Aorta (tissue), 5 donors: ENCODE results near the gene KCNK18. TPM values are rescaled to one million over a fixed set of nuclear protein-coding genes. Genes with fewer than 3 reads are reported as not detected.

Experiments used
- ATAC-seq: fragments of 200-7000 bp; cut with Tn5 transposase; one replicate; pipeline ENCODE4 v1.9.1; 2022; ENCODE audit warnings: moderate library complexity; ENCODE audit not compliant: low FRiP score
- DNase-seq, 2 donors: peaks; one replicate each; pipeline ENCODE4 v3.0.0-alpha.2; 2020
- H3K27ac ChIP-seq, 2 donors: one replicate each; pipeline ENCODE4 v1.5.1; 2013; ENCODE audit warnings: low read length in 2 of 2, mild to moderate bottlenecking in 2 of 2, moderate library complexity in 2 of 2, control low read depth in 1 of 2, inconsistent platforms in 1 of 2, low read depth in 1 of 2
- H3K27me3 ChIP-seq, 2 donors: one replicate each; pipeline ENCODE4 v1.6.1; 2013; ENCODE audit warnings: control low read depth in 1 of 2, low read length in 1 of 2, mild to moderate bottlenecking in 1 of 2, moderate library complexity in 1 of 2; ENCODE audit not compliant: insufficient read depth in 2 of 2, control insufficient read depth in 1 of 2
- H3K36me3 ChIP-seq, 2 donors: one replicate each; pipeline ENCODE4 v1.6.1; 2013; ENCODE audit warnings: control low read depth in 1 of 2, low read length in 1 of 2, mild to moderate bottlenecking in 1 of 2; ENCODE audit not compliant: insufficient read depth in 2 of 2, control insufficient read depth in 1 of 2
- H3K4me1 ChIP-seq, 2 donors: one replicate each; pipeline ENCODE4 v1.6.1; 2013; ENCODE audit warnings: low read length in 2 of 2, control low read depth in 1 of 2, mild to moderate bottlenecking in 1 of 2, moderate library complexity in 1 of 2; ENCODE audit not compliant: insufficient read depth in 2 of 2, control insufficient read depth in 1 of 2
- H3K4me3 ChIP-seq, 2 donors: one replicate each; pipeline ENCODE4 v1.5.1; 2013; ENCODE audit warnings: low read length in 2 of 2, control low read depth in 1 of 2, mild to moderate bottlenecking in 1 of 2
- H3K9me3 ChIP-seq: one replicate; pipeline ENCODE4 v1.6.1; 2013; ENCODE audit warnings: mild to moderate bottlenecking, low read length; ENCODE audit not compliant: control insufficient read depth
- WGBS, 2 donors: extraction: QIAGEN DNeasy Blood & Tissue Kit; methylation state at CpG; one replicate each; pipeline ENCODE4 v1.1.7; 2013; 5-methylcytosine and 5-hydroxymethylcytosine counted together
- intact Hi-C, 2 donors: fragments of 100-400 bp; cut with DNase I; formaldehyde crosslinking; loops; one replicate each; pipeline versions ENCODE4 v1.14.2 to v1.15.0; 2022
- long read RNA-seq, 2 donors: library from polyadenylated mRNA; unstranded; transcript quantifications; one replicate each; pipeline ENCODE4 v2.0.0, GENCODE V29; 2020 to 2021
- polyA plus RNA-seq, 2 donors: library from polyadenylated mRNA; stranded (reverse); fragments of 200-250 nt; gene quantifications; one replicate each; pipeline ENCODE4 v1.2.3, GENCODE V29; 2013
- total RNA-seq, 2 donors: library from RNA; stranded (reverse); fragmentation: NEBNext Ultra II Directional; extraction: Animal tissue kit (Norgen Biotek cat#: 25700); gene quantifications; one replicate each; pipeline ENCODE4 v1.2.1, GENCODE V29; 2021
- donor health status: healthy with polysubstance abuse.
- donor health status: Bipolar disorder and iron deficiency.
- donor health status: DM: no; HTN: no; CAD: no.
- donor health status: DM: no; HTN: no; CAD: no.
- donor health status: DM: yes; HTN: yes; CAD: no.

Gene KCNK18
- total RNA-seq (not detected), polyA plus RNA-seq (not detected)
- long read RNA-seq, donor 1, result 0 reads
- long read RNA-seq, donor 2, result 0 reads

DNA sequence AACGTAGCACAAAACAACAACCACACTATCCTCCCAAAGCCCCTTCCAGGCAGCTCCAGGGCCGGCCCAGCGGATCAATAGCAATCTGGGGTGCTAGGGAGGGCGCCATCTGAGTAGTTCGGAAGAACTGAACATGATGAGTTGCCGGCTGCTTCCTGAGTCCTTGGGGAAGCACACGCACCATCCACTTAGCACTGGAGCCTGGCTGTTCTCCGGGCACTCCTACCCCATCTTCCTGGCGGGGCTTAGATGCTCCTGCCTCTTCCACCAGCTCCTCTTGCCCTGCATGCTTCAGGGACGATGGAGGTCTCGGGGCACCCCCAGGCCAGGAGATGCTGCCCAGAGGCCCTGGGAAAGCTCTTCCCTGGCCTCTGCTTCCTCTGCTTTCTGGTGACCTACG is at the start of gene KCNK18:
Gene KCNK18, plus strand, starts transcription at position 301 of the 400 bp plus-strand sequence. Its CDS starts 0 bp downstream, at position 301.
- DNase-seq, result no peak
- ATAC-seq, result no peak
- 84% methylated on average over 12 of the region's 12 CpGs for WGBS, 2 donors
- Histone ChIP-seq H3K27ac (no peak within 1 kb of the TSS), H3K27me3 (no peaks in the 10 kb centered on the region), H3K9me3 (no peaks in the 10 kb centered on the region), H3K36me3 (no peaks in the 10 kb centered on the region), H3K4me3 (no peak within 1 kb of the TSS), H3K4me1 (no peaks in the 10 kb centered on the region)
- intact Hi-C loops, result no loop called here

DNA sequence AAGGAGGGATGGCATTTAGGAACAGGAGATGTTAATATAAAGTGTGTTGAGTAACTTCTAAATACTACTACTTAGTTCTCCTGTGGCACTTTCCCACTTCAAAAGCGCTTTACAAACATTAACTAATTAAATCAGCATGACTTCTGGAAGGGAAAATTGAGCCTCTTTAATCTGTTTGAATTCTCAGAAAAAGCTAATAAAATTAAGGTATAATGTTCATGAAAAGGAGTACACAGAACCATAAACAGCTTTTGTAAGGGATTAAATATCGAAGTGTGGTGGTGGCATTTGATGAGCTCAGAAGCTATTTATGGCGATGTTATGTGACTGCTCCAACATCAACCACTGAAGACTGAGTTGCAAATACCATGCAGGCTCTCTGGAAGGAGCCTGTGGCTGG is 49.0 kb upstream of the KCNK18 start:
- 63% methylated on average over 3 of the region's 3 CpGs for WGBS, 2 donors
- intact Hi-C loops, result no loop called here
- Histone ChIP-seq H3K27ac (no peak overlapping the region), H3K9me3 (peaks cover 4% of the 10 kb centered on the region), H3K36me3 (no peaks in the 10 kb centered on the region), H3K27me3 (peaks cover 0 to 4% of the 10 kb centered on the region in 2 donors), H3K4me3 (no peak overlapping the region), H3K4me1 (no peaks in the 10 kb centered on the region)
- DNase-seq (no peak), ATAC-seq (no peak)

DNA sequence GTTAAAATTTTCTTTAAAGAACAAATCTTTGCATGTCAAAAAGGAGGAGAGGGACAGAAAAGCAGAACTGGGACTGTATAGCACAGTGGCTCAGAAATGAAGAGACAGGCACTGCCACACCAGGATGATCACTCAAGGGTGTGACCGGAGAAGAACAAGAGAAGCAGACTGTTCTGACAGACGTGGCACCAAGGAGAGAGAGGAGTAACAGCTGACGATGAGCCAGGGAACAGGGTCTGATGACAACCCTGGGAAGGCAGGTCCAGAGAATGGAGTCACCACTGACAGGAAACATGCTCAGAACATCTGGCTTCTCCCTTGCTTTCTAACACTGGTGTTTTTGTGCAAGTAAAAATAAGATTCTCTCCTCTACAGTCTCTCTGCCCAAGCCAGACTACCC is 44.6 kb upstream of the KCNK18 start:
- ATAC-seq (no peak), DNase-seq (no peak)
- no peak overlapping the region for H3K4me3 ChIP-seq
- WGBS, 2 donors, result 41 to 43% methylated on average over 3 of the region's 3 CpGs
- peaks cover 0 to 4% of the 10 kb centered on the region in 2 donors for H3K27me3 ChIP-seq
- intact Hi-C loops, result no loop called here
- no peaks in the 10 kb centered on the region for H3K9me3 ChIP-seq
- no peaks in the 10 kb centered on the region for H3K36me3 ChIP-seq
- no peak overlapping the region for H3K27ac ChIP-seq
- no peaks in the 10 kb centered on the region for H3K4me1 ChIP-seq

DNA sequence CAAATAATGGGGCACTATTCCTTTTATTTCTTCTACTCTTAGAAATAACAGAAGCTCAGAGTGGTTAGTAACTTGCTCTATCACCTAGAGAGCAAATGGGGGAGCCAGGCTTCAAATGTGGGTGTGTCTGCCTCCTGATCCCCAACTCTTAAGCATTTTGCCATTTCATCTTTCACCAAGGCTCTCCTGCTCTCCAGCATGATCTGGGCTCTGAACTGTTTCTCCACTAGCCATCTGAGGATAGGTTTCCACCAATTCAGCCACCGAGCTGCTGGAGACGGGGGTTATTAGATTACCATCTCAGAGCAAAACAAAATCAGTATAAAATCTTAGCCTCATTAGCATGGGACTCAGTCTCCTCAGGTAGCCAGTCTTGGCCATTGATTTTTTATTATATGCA is 39.0 kb upstream of the KCNK18 start:
- 18% methylated on average over 2 of the region's 2 CpGs for whole genome bisulfite sequencing, 2 donors
- H3K4me3 ChIP-seq, result peak overlapping the region in 1 of 2 donors; percentile 12
- intact Hi-C loops, result no loop called here
- no peaks in the 10 kb centered on the region for H3K36me3 ChIP-seq
- no peaks in the 10 kb centered on the region for H3K4me1 ChIP-seq
- no peaks in the 10 kb centered on the region for H3K9me3 ChIP-seq
- peaks cover 0 to 6% of the 10 kb centered on the region in 2 donors for H3K27me3 ChIP-seq
- DNase-seq (no peak), ATAC-seq (no peak)
- H3K27ac ChIP-seq, result no peak overlapping the region

DNA sequence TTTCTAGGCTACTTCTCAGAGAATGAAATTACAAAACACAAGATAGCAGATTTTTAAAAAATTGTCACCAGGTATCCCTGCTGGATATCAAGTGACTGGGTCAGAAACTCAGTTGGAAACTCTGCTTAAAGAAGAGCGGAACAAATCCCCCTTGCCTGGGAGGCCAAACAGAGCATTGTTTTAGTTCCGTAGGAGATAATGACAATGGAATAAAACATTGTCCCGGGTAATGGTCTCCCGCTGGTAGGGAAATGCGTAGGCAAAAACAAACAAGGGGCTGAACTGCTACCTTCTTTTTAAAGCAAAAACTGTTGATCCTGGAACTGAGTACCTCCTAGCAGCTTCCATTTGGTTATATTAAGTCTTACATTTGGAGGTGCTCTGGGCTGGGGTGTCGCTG is 37.9 kb upstream of the KCNK18 start:
- DNase-seq (no peak), ATAC-seq (no peak)
- H3K9me3 ChIP-seq, result no peaks in the 10 kb centered on the region
- no peaks in the 10 kb centered on the region for H3K36me3 ChIP-seq
- H3K4me3 ChIP-seq, result no peak overlapping the region
- intact Hi-C loops, result no loop called here
- 7 to 16% methylated on average over 6 of the region's 6 CpGs for WGBS, 2 donors
- no peak overlapping the region for H3K27ac ChIP-seq
- no peaks in the 10 kb centered on the region for H3K4me1 ChIP-seq
- peaks cover 0 to 5% of the 10 kb centered on the region in 2 donors for H3K27me3 ChIP-seq

DNA sequence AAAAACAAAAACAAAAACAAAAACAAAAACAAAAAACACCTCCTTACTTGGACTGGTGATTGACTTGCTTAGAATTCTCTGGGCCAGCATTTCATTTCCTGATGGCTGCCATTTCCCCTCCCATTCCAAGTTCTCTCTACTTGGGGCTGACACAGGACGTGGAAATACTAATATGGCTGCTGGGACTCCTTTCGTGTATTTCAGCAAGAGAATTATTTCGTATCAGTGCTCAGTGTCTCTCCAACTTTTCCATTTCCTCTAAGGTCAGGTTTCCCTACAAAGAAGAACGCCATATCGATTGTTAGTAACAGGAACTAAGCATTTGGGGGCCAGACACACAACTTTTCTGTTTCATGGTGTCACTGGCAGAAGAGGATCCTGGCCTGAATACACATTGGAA is 36.7 kb upstream of the KCNK18 start:
- intact Hi-C loops, result loop anchor here in 1 of 2 donors (5.0 kb wide), 1 partner anchor 473 kb away; no protein-coding TSS in a partner anchor
- peaks cover 0 to 5% of the 10 kb centered on the region in 2 donors for H3K27me3 ChIP-seq
- no peak for ATAC-seq

DNA sequence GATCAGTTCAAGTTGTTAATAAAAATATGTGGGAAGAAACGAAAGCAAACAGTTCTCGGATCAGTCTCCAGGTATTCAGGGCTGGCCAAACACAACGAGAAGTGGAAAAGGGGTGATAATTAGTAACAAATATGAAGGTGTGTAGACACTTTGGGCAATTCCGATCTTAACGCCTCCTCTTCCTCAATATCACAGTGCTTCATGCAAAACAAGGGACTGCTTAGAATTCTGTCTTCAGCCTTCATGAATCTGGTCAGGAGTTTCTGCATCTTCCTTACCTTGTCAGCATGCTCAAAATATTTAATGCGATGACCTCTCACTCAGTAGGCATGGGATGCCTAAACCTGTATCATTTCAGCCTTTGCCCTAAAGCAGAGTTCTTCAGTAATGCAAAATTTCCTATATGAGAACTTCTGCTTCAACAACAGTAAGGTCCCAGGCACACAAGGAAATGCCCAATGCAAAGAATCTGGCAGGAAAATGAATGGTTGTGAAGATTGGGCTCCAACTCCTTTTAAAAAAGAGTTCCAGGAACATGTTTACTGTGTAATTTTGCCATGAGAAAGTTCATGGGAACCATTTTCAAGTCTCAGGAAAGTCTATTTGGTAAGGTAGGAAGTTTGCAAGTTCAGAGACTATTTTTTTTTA is 35.8 kb upstream of the KCNK18 start:
- DNase-seq, result no peak
- Histone ChIP-seq H3K36me3 (no peaks in the 10 kb centered on the region), H3K4me1 (no peaks in the 10 kb centered on the region), H3K9me3 (no peaks in the 10 kb centered on the region), H3K27me3 (peaks cover 0 to 5% of the 10 kb centered on the region in 2 donors), H3K27ac (no peak overlapping the region), H3K4me3 (no peak overlapping the region)
- ATAC-seq, result no peak
- 11% methylated on average over 6 of the region's 6 CpGs for WGBS, 2 donors
- intact Hi-C loops, result loop anchor here in 1 of 2 donors (5.0 kb wide), 1 partner anchor 474 kb away; no protein-coding TSS in a partner anchor

More for the DNA sequence above, 36.7 kb upstream of the KCNK18 start:
- Histone ChIP-seq H3K27ac (no peak overlapping the region), H3K4me3 (no peak overlapping the region), H3K9me3 (no peaks in the 10 kb centered on the region), H3K36me3 (no peaks in the 10 kb centered on the region), H3K4me1 (no peaks in the 10 kb centered on the region)
- DNase-seq, result no peak
- WGBS, 2 donors, result 7 to 16% methylated on average over 5 of the region's 5 CpGs

DNA sequence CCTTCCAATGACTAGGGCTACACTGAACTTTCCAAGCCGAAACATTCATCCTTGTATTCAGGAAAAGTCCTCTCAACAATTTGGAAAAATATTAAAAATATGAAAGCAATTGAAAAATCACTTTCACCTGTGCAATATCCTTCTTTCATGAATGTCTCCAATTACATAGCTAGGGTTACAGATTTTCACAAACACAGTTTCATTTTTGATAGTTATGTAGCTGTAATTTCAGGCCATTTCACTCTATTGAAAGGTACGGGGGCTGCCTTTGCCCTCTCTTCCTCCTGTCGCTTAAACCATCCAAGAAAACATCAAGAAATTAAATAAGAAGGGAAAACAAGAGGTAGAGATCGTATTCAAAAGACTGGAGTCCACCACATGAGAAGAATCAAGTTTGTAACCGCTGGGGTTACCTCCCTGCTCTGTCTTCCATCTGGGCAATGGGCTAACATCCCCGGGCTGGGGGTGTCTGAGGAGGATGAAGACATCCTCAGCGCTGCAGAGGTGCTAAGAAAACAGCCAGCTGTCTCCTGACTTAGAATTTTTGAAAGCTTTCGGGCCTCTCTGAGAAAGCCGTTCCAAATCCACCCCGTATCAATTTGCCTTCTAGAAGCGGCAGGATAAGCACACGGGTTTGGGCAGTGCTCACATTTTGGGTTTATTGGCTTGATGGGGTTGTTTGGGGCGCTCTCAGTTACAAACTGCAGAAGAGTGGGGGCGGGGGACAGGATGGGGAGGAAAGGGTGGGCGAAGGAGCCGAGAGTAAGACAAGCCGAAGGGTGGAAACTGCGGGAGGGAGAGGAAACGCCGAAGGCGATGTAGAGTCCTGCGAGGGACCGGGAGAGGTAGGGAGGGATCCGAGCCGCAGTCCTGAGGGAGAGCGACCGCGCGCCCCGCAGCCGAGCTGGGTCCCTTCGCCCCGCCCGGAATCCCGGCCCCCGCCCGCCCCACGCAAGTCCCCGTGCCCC is 34.9 kb upstream of the KCNK18 start:
- no peaks in the 10 kb centered on the region for H3K9me3 ChIP-seq
- ATAC-seq (no peak), DNase-seq (no peak)
- H3K36me3 ChIP-seq, result no peaks in the 10 kb centered on the region
- intact Hi-C loops, result loop anchor here in 1 of 2 donors (5.0 kb wide), 1 partner anchor 475 kb away; no protein-coding TSS in a partner anchor
- no peak overlapping the region for H3K27ac ChIP-seq
- WGBS, 2 donors, result 6 to 7% methylated on average over 33 to 39 of the region's 39 CpGs
- no peaks in the 10 kb centered on the region for H3K4me1 ChIP-seq
- no peak overlapping the region for H3K4me3 ChIP-seq
- H3K27me3 ChIP-seq, result peaks cover 0 to 5% of the 10 kb centered on the region in 2 donors
